ENCODE results near the gene TMTC3. TPM values are rescaled to one million over a fixed set of nuclear protein-coding genes. Genes with fewer than 3 reads are reported as not detected.

The TMTC3 gene
- total RNA-seq, 2 donors from 2014 or later, result 11.2 to 13.1 TPM

Other genes starting within 250 kb of the TMTC3 start
- not detected for gene C12orf50, start 112.9 kb upstream of the TMTC3 start, total RNA-seq
- 1 to 10 TPM; 5.8 to 7.6 TPM for gene CEP290, start 219 bp upstream of the TMTC3 start, total RNA-seq